ENCODE data around the gene SLC1A3.

SLC1A3 gene

DNA sequence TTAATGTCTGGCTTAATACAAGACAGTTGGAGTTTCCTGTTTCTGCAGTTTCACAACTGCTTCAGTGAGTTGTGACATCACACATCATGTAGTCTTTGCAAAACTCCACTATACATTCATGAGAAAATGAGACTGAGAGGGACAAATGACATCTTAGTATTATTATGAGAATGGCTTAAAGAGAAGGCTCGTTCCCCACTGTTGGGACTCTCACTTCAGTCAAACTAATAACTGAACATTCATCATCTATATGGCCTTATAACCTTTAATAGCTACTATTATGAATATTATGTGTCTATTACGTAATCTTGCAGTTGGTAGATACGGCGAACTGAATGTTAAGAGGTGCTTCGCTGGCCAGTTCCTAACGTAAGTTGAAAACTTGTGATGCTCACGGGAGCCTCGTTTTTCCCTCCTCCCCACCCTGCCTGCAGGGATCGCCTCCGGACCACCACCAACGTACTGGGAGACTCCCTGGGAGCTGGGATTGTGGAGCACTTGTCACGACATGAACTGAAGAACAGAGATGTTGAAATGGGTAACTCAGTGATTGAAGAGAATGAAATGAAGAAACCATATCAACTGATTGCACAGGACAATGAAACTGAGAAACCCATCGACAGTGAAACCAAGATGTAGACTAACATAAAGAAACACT is 79.4 kb downstream of the SLC1A3 start:
- peak; percentile 46 for DNase-seq (ENCODE audit: low read depth)

DNA sequence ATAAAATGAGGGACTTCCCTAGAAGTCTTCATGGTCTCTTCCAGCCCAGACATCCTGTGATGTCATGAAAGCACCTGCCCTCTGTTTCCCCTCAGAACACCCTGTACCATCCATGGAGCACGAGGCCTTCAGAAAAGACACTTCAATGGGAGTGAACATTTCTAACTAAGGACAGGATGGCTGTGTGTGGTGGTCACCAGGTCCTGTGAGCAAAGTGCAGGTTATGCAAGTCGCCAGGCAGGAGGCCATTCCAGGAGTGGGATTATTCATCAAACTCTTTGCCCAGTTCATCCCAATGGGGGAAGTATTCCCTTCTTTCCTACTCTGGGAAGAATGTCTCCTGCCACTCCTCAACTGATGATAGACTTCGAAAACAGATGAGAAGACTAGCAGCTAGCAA is 80.5 kb downstream of the SLC1A3 start:
- no peak for DNase-seq (ENCODE audit: low read depth)

- no peak for DNase-seq (ENCODE audit: low read depth)
Measured at GRCh38 chr5:36688722-36689121, 82.3 kb downstream of the SLC1A3 start.

GRCh38 chr5:36689225-36689624 is 82.8 kb downstream of the SLC1A3 start:
- no peak for DNase-seq (ENCODE audit: low read depth)

DNA sequence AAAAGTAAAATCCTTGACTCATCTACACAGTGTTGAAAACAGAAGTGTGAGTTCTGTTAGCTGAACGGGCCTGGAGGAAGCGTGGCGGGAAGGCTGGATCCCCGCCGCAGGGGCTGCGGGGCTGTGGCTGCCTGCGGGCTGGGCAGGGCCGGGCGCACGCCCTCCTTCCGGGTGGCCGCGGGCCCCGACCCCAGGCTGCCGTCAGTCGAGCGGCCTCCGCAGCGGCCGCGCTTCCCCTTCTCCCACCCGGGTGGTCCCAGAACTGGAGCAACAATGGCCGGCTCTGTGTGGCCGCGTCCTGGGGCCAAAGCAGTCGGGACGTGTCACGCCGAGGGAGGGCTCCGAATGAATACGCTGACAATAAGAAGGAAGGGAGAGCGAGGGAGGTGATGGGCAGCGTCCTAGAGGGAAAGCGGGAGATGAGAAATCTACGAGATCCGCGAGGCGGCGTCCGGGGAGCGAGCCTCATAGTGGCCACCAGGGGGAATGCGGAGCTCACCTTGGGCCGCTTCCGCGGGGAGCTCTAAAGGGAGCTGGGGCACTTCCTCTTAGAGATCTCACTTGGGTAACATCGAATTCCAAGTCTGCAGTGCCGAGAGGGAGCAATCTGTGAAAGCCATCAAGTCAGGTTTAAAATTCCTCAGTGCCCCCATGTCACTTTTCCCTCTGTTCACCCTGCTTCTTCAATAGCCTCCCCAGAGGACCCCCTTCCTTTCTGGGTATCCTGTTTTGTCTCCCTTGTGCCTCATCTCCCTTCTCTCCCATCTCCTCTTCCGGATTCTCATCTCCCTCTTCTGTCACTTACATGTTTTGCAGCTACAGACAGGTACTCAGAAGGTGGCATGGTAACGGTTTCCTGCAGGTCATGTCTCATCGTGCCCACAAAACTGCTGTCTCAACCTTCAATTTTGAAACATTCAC is 83.9 kb downstream of the SLC1A3 start:
- DNase-seq (ENCODE audit: low read depth): peak; percentile 68

DNA sequence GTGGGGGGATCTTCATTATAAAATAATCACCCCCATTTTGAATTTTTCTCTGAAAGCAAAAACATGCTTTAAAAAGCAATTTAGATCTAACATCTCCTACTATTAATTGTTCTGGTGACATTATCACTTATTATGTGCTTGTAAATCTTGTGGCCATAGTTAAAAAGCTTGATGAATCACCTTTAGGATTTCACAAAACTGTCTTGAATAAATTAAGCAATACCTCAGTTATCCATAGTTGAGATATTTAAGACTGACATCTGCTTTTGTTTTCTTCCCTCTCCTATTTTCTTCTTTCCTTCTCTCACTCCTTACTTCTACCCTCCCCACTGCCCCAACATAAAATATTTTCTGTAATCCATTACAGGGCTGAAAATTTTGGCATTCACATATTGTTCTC is 84.8 kb downstream of the SLC1A3 start:
- no peak for DNase-seq (ENCODE audit: low read depth)

DNA sequence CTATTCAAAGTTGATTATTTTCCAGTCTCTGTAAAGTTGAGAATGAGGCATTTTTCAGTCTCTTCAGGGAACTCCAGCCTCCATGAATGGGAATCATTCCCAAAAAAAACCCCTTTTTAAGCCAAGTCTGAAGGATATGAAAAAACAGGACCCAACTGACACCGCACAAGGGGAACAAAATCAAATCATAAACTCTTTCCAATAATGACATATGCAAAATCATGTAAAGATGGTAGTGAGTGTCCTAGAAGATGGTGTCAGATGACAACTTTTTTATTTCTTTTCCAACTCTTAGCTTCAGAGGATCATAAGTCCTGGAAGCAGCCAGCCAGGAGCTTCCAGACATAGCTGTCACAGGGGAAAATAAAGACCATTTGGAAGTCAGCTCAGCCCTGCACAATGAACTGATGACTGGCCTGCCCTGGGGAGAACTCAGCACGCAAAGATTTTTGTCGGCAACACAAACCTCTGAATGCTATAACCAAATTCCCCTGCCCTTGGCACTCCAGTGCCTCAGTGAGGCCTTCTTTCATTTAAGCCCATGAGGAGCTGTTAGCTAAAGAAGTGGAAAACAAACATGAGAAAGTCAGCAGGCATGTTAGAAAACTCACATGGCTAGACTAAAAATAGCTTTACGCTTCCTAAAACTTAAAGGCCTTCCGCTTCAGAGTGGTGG is 85.4 kb downstream of the SLC1A3 start:
- DNase-seq (ENCODE audit: low read depth): no peak

- peak; percentile 67 for DNase-seq (ENCODE audit: low read depth)
Measured at GRCh38 chr5:36692791-36693763, 86.7 kb downstream of the SLC1A3 start.

DNA sequence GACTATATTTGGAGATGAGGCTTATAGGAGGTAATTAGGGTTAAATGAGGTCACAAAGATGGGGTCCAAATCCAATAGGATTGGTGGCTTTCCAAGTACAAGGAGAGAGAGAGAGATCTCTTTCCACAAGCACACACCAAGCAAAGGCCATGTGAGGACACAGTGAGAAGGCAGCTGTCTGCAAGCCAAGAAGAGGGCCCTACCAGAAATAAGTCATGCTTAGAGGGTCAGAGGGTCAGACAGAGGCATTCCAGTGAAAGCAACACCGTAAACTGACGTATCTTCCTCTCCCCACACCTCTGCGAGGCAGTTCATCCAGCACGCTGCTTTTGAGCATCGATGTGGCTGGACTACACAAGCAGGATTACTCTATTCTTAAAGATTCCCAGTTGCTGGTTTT is 87.9 kb downstream of the SLC1A3 start:
- no peak for DNase-seq (ENCODE audit: low read depth)

GRCh38 chr5:36696059-36696673 is 89.8 kb downstream of the SLC1A3 start:
- DNase-seq (ENCODE audit: low read depth): peak; percentile 69

GRCh38 chr5:36698031-36698430 is 91.6 kb downstream of the SLC1A3 start:
- DNase-seq (ENCODE audit: low read depth): no peak

DNA sequence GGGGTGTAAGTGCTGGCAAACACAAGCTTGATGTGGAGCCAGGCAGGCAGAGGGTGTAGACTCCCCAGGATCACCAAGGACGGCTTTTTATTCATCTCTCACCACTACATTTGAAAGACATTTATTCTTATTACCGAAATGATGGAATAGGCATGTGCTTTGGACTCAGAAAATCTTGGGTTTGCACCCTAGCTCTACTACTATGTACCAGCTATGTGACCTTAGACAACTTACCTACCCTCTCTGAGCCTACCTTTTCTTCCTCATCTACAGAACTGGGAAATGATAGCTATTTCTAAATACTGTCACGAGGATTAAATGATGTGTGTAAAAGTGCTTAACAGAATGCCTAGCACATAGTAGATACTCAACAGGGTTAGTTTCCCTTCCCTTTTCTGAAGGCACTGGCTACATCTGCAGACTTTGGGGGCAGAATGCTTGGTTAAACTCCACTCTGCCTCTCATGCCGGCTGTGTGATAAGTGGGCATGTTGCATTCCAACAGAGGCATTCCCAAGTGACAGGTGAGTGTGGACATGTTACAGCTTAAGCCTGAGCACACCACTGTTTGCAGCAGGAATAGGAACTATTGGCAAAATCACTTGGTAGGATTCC is 94.8 kb downstream of the SLC1A3 start:
- DNase-seq (ENCODE audit: low read depth): no peak

- no peak for DNase-seq (ENCODE audit: low read depth)
Measured at GRCh38 chr5:36703245-36703860, 96.9 kb downstream of the SLC1A3 start.

GRCh38 chr5:36704131-36704530 is 97.7 kb downstream of the SLC1A3 start:
- no peak for DNase-seq (ENCODE audit: low read depth)

- no peak for DNase-seq (ENCODE audit: low read depth)
Measured at GRCh38 chr5:36705055-36705454, 98.6 kb downstream of the SLC1A3 start.

DNA sequence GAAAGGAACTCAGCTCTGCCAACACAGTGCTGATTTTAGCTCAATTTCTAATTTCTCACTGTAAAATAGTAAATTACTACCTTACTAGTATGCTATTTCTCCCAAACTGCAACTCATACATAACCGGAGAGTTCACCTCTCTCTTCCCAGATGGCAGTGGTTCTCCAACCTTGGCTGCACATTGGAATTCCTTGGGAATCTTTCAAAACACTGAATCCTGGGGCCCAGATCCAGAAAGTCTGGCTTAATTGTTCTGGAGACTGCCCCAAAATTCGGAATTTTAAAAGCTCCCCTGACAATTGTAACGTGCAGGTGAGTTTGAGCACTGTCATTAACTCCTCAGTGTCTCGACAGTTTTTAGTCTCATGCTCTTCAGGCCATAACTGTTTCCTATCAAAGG is 100.3 kb downstream of the SLC1A3 start:
- no peak for DNase-seq (ENCODE audit: low read depth)

DNA sequence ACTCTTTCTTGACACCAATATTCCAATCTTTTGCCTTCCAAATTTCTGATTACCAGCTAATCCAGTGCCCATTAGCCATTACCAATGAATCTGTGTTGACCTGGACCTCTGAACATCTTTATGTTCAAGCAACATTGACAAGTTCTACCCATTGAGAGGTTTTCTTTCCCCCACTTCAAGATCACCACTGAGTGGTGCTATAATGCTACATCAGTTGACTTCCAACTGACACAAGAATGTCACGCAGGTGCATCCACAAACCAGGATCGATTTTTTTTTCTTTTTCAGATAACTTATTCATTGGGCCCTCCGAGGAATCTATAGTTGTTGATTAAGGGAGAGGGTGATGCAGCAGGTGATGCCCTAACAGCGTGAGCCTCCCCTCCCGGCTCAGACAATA is 102.6 kb downstream of the SLC1A3 start:
- no peak for DNase-seq (ENCODE audit: low read depth)

- no peak for DNase-seq (ENCODE audit: low read depth)
Measured at GRCh38 chr5:36710039-36710438, 103.6 kb downstream of the SLC1A3 start.

DNA sequence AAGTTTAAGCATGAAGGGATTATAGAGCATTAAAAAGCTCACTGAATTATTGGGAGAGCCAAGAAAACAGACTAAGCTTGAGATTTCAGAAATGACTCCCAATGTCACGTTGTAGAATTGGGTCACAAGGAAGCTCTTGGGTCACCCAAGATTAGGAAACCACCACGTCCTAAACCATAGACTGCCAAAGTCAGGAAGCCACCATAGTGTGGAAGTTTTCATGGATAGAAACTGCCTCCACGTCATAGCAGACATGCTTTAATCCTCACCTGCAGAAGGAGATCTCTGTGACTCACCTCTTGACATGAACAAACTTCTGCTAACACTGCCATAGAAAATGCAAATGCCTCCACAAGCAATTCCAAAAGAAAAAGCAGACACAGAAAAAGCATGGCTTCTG is 106.3 kb downstream of the SLC1A3 start:
- no peak for DNase-seq (ENCODE audit: low read depth)

DNA sequence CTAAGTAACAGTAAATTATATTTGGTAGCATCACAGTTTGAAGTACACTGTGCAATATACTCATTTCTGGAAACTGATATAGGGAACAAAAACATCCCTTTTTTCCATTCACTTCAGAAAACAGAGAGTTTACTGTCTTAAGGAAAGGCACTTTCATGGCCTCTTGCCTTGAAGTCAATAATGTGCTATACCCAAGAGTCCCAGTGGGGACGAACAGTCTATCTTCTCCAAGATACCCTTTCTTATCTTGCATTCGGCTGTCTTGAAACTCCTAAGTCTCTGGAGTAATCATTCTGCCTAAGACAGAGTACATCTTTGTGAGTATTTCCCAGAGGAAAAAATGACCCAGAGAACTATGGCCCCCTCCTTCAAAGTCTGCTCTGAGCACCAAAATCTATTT is 107.1 kb downstream of the SLC1A3 start:
- no peak for DNase-seq (ENCODE audit: low read depth)

All from iris pigment epithelial cell (primary cell).